Fibroblast of mammary gland (primary cell): ENCODE results near the gene GEMIN8.
A peak's percentile ranks its signal among the peaks of the same experiment; 100 is the strongest.

ENCODE experiments used
- DNase-seq: peaks from one replicate; pipeline ENCODE4 v3.0.0-alpha.2; 2010; ENCODE audit warnings: low read depth
- H3K4me3 ChIP-seq: 2 replicates; pipeline ENCODE4 v1.5.1; 2011; ENCODE audit warnings: low read depth, mild to moderate bottlenecking, low read length, moderate library complexity; ENCODE audit not compliant: control insufficient read depth
- TF ChIP-seq, protein P1 (sequence below): conservative IDR thresholded peaks from 2 replicates; pipeline ENCODE4 v1.5.1; 2011; ENCODE audit warnings: low read depth, low read length, inconsistent platforms; ENCODE audit not compliant: control insufficient read depth, insufficient read depth

Gene GEMIN8

DNA sequence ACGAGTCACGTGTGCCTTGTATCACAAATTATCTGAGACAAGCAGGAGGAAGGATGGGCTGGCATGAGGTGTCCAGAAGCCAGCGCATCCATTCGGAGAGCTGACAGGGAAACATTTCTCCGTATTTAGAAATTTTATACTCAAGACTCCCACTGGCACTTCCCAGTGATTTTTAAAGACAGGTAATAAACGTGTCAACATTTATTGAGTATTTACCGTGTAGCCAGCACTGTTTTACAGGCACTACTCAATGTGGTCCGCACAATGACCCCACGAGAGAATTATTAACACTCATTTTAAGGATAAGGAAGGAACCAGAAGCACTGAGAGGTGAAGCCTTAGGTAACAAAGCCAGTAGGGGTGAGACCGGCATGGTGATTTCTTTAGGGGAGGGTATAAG, 23.2 kb downstream of the GEMIN8 start:
- no peak for DNase-seq
- TF ChIP-seq, protein P1, sequence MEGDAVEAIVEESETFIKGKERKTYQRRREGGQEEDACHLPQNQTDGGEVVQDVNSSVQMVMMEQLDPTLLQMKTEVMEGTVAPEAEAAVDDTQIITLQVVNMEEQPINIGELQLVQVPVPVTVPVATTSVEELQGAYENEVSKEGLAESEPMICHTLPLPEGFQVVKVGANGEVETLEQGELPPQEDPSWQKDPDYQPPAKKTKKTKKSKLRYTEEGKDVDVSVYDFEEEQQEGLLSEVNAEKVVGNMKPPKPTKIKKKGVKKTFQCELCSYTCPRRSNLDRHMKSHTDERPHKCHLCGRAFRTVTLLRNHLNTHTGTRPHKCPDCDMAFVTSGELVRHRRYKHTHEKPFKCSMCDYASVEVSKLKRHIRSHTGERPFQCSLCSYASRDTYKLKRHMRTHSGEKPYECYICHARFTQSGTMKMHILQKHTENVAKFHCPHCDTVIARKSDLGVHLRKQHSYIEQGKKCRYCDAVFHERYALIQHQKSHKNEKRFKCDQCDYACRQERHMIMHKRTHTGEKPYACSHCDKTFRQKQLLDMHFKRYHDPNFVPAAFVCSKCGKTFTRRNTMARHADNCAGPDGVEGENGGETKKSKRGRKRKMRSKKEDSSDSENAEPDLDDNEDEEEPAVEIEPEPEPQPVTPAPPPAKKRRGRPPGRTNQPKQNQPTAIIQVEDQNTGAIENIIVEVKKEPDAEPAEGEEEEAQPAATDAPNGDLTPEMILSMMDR = no peak
- no peak overlapping the region for H3K4me3 ChIP-seq

DNA sequence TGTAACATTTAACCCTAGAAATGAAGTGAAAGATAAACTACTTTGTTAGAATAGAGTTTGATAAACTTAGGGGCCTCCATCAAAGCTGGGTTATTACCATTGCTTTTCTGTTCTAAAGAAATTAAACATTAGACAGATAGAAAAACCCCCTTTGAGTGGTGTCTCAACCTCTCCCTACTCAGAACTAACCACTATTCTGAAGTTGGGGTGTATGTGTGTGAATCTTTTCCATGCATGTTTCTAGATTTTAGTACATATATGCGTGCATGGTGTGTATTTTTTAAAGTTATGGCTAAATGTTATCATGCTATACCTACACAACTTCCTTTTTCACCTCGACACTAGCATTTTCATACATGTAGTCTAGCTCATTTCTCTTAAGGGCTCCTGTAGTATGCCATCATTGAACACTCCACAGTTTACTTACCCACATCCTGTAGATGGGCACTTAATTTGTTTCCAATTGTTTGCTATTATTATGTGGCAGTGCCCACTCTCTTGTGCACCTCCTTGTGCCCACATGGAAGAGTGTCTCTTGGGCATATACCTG, 25.7 kb downstream of the GEMIN8 start:
- TF ChIP-seq, protein P1 = no peak
- H3K4me3 ChIP-seq = no peak overlapping the region
- no peak for DNase-seq

DNA sequence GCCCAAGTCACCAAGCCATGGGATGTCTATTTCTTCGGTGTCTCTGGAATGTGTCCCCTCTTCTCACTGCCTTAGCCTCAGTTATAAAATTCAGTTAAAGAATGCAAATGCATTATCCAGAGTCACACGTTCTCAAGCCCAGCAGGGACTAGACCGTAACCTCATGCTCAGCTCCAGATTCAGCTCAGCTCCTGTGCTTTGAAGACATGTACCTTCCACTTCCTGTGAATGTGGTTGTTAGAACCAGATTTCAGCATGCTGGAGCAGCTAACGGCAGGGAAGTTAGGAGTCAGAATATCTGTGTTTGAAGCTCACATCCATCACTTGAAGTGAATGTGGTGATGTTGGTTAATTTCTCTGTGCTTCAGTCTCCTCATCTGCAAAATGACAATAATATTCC, 26.7 kb downstream of the GEMIN8 start:
- no peak overlapping the region for H3K4me3 ChIP-seq
- TF ChIP-seq, protein P1 = no peak
- no peak for DNase-seq

DNA sequence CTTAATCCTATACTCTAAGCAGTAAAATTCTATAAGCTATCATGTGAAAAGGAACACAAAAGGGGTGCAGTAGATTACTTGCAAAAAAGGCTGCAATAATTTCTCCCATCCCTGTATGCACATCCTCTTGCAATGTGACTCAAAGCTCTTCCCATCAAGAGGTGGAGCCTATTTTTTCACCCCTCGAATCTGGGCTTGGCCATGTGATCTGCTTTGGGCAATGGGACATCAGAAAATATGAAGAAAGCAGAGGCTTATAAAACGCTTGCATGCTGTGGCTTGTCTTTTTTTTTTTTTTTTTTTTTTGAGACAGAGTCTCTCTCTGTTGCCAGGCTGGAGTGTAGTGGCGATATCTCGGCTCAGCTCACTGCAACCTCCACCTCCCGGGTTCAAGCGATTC, 33.0 kb downstream of the GEMIN8 start:
- peak; percentile 22 for DNase-seq
- H3K4me3 ChIP-seq = no peak overlapping the region
- TF ChIP-seq, protein P1 = no peak

DNA sequence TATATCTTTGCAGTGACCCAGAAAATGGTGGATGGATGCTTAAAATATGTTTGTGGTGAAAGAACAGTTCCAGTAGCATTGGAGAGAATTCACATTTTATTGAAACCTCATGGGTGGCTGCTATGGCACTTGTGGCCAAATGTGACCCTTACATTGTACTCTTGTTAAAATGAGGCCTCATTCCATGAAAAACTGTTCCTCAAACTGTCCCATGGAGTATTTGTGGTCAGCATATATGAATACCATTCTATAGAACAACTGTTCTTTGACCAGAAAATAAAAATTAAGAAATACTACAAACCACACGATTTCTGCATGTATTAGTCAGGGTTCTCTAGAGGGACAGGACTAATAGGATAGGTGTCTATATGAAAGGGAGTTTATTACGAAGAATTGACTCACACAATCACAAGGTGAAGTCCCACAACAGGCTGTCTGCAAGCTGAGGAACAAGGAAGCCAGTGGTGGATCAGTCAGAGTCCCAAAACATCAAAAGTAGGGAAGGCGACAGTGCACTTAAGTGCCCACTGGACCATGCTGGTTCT, 35.1 kb downstream of the GEMIN8 start:
- DNase-seq = peak; percentile 83

DNA sequence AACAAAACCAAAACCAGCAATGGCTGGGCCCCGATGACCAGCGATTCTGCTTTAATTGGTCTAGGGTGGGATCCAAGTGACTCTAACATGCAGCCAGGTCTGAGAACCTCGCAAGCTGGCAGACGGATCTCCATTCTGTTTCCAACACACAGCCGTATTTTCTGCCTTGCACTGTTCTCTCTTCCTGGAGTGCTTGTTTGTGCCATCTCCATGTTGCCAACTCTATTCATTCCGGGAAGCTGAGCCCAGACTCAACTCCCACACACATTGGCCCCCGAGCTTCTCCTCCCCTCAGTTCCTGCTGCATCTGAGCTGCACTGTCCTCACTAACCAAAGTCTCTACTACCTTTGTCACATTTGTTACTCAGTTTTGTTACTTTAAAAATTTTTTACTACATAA, 35.6 kb downstream of the GEMIN8 start:
- TF ChIP-seq, protein P1 = no peak
- peak; percentile 29 for DNase-seq
- no peak overlapping the region for H3K4me3 ChIP-seq

More for the DNA sequence above, 35.1 kb downstream of the GEMIN8 start:
- TF ChIP-seq, protein P1 = no peak
- no peak overlapping the region for H3K4me3 ChIP-seq
